Mucosa of stomach (tissue), 1 donor: ENCODE measurements around the gene B4GALT6.
"Not testable (repeated sequence)": the region's sequence is repeated elsewhere in the genome, so short reads cannot be mapped to it uniquely, and the experiment has no call there.

Experiments
- H3K27me3 ChIP-seq: one replicate; pipeline ENCODE4 v1.7.0; 2013; ENCODE audit warnings: mild to moderate bottlenecking, low read length; ENCODE audit not compliant: control insufficient read depth, insufficient read depth
- H3K36me3 ChIP-seq: one replicate; pipeline ENCODE4 v1.7.0; 2013; ENCODE audit warnings: low read length; ENCODE audit not compliant: control insufficient read depth, insufficient read depth
- H3K4me1 ChIP-seq: one replicate; pipeline ENCODE4 v1.7.0; 2013; ENCODE audit warnings: mild to moderate bottlenecking, low read length; ENCODE audit not compliant: control insufficient read depth, insufficient read depth
- H3K4me3 ChIP-seq: one replicate; pipeline ENCODE4 v1.7.0; 2013; ENCODE audit warnings: low read length
- H3K9ac ChIP-seq: one replicate; pipeline ENCODE4 v1.7.0; 2013; ENCODE audit warnings: mild to moderate bottlenecking, low read length, moderate library complexity
- H3K9me3 ChIP-seq: one replicate; pipeline ENCODE4 v1.7.0; 2013; ENCODE audit warnings: mild to moderate bottlenecking, low read length, moderate library complexity; ENCODE audit not compliant: control insufficient read depth
- donor health status: Pancreatic carcinoma.

The B4GALT6 gene, protein sequence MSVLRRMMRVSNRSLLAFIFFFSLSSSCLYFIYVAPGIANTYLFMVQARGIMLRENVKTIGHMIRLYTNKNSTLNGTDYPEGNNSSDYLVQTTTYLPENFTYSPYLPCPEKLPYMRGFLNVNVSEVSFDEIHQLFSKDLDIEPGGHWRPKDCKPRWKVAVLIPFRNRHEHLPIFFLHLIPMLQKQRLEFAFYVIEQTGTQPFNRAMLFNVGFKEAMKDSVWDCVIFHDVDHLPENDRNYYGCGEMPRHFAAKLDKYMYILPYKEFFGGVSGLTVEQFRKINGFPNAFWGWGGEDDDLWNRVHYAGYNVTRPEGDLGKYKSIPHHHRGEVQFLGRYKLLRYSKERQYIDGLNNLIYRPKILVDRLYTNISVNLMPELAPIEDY

DNA sequence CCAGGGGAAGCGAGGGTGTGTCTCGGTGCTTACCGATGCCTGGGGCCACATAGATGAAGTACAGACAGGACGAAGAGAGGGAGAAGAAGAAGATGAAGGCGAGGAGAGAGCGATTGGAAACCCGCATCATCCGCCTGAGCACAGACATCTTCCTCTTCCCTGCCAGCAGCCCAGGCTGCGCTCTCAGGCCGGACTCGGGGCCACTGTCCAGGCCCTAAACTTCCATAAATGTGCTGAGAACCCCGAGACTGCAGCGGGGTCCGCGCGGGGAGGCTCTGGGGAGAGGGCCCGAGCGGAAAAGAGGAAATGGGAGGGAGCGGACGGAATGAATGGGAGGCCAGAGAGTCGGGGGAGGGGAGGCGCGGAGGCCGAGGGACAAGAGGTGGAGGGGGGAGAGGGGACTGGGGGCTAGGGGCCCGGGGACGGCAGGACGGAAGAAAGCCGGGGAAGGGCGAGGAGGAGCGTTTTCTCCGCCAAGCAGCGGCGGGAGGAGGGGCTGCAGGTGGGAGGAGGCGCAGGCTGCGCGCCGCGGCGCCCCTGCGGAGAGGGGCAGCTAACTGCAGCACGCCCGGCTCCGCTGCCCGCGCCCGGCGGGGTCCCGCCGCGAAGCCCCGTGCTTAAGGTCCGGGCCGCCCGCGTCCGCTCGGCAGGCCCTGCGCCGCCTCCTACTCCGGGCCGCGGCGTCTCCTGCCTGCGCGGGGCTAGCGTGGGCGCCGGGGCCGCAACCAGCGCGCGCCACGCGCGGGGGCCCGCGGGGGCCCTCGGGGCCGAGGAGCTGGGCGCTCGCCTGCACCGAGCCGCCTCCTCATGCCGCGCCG lies at the start of gene B4GALT6:
Gene B4GALT6 (minus strand): TSS at position 303 of the 818 bp plus-strand sequence. CDS start 155 bp downstream, at position 148.
- Histone ChIP-seq H3K4me1 (peaks cover 21% of the 10 kb centered on the region), H3K4me3 (peak within 1 kb of the TSS; percentile 43), H3K27me3 (no peaks in the 10 kb centered on the region), H3K9ac (peak within 1 kb of the TSS; percentile 51), H3K9me3 (no peaks in the 10 kb centered on the region), H3K36me3 (no peaks in the 10 kb centered on the region)

DNA sequence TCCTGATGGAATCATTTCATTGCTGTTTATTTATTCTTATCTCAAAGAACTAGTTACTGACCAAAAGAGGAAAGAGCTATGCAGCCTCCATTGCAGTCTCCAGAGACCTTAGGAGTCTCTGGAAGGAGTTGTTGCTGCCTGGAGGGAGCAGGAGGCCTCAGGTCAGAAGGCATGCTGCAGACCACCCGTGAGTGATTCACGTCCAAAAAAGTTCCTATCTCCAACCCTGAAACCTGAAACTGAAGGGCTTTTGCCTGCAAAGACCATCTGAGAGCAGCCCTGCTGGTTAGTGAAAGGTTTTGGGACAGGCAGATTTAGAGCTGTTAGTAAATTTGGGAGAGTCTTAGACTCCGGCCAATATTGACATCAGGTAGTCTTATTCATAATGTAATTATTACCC lies 47.2 kb upstream of the B4GALT6 start:
- Histone ChIP-seq H3K4me1 (no peaks in the 10 kb centered on the region), H3K36me3 (no peaks in the 10 kb centered on the region), H3K9ac (no peak overlapping the region), H3K27me3 (no peaks in the 10 kb centered on the region), H3K4me3 (no peak overlapping the region), H3K9me3 (no peaks in the 10 kb centered on the region)

DNA sequence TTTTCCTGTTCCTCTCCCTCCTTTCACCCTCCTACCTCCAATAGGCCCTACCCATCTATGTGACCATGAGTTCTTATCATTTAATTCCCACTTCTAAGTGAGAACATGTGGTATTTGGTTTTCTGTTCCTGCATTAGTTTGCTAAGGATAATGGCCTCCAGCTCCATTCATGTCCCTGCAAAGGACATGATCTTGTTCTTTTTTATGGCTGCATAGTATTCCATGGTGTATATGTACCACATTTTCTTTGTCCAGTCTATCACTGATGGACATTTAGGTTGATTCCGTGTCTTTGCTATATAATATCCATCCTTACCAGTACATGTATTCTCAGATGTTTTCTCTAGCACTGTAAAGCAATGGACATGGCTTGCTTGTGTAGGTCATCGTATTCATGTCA lies 44.8 kb upstream of the B4GALT6 start:
- not testable (repeated sequence) for H3K27me3 ChIP-seq, H3K4me1 ChIP-seq, H3K36me3 ChIP-seq, H3K9me3 ChIP-seq, H3K9ac ChIP-seq, H3K4me3 ChIP-seq

DNA sequence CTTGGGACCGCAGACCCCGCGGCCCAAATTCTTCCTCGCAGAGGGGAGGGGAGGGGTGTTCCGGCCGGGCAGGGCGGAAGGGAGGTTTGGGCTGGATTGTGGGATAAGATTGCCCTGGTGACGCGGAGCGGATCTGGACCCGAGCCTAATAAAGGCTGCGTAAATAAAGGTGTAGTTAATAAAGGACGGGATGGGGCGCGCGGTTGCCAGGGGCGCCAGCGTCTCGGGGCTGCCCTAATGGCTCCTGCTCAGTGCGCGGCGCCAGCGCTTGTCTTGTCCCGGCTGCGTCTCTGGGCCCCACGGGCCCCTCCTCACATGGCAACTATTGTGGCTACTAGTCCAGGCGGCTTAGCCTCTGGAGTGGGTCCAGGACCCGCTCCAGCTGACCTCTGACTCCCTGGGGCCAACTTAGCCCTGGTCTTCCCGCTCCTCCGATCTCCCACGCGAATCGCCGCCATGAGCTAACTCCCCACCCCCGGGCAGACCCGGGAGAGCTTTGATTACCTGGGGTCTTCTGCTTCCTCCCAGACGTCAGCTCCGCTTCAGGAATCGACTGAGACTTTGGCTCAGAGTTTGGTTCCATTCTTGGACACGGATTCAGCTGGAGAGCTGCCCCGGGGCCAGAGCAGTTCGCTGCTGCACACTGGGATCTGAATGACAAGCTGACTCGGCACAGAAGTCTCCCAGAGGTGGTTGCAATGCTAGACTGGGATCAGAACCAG lies 39.8 kb upstream of the B4GALT6 start:
- Histone ChIP-seq H3K27me3 (no peaks in the 10 kb centered on the region), H3K9me3 (no peaks in the 10 kb centered on the region), H3K9ac (peak overlapping the region; percentile 52), H3K4me3 (peak overlapping the region; percentile 26), H3K4me1 (peaks cover 10% of the 10 kb centered on the region), H3K36me3 (no peaks in the 10 kb centered on the region)

DNA sequence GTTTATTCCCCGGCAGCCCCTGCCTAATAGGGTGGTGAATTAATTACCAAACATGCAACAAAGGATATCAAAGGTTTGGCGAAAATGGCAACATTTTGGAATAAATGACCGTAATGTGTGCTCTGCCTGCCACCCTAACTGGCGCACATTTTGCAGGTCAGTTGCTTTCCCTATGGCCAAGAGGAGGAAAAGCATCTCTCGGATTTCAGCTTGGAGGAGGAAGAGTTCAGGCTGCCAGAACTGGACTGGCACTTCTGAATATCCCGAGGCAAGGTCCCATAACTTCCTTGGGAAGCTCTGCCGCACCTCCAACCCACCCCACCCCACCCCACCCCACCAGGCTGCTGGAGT lies 39.2 kb upstream of the B4GALT6 start:
- Histone ChIP-seq H3K9ac (no peak overlapping the region), H3K9me3 (no peaks in the 10 kb centered on the region), H3K4me3 (no peak overlapping the region), H3K4me1 (peaks cover 10% of the 10 kb centered on the region), H3K27me3 (no peaks in the 10 kb centered on the region), H3K36me3 (no peaks in the 10 kb centered on the region)

DNA sequence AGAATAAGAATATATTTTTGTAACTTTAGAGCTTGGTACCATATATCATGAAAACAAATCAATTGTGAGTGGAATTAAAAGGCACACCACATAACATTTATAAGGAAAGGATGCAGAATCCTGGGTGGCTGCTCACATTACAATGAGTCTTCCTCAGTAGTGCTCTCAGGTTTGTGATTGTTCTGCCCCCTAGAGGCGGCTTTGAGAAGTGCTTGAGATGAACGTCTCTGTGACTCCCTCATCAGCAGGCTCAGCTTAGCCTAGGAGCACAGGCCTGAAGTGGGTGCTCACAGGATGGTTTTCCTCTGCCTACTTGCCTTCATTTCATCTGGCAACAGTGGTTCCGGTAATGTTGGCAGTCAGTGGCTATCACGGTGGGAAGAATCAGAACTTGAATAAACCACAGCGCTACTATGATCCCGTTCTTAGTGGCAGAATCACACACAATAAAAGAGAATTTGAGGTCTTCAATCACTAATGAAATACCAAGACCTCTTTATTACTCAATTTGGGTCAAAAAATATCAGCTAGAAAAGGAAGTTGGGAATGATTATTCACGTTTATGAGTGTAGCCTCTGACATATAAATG lies 38.1 kb upstream of the B4GALT6 start:
- Histone ChIP-seq H3K4me1 (peaks cover 10% of the 10 kb centered on the region), H3K4me3 (no peak overlapping the region), H3K36me3 (no peaks in the 10 kb centered on the region), H3K9ac (no peak overlapping the region), H3K27me3 (no peaks in the 10 kb centered on the region), H3K9me3 (no peaks in the 10 kb centered on the region)

DNA sequence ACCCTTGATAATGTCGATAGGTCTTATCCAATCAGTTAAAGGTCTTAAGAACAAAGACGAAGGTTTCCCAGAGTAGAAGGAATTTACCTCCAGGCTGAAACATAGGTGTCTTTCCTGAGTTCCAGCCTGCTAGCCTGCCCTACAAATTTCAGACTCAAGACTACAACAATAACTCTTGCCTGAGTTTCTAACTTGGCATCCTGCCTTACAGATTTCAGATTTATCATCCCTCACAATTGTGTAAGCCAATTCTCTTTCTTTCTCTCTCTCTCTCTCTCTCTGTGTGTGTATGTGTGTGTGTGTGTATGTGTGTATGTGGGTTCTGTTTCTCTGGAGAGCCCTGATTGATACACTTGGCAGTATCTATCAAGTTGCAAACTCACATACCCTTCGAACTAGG lies 37.2 kb upstream of the B4GALT6 start:
- no peaks in the 10 kb centered on the region for H3K9me3 ChIP-seq
- no peak overlapping the region for H3K9ac ChIP-seq
- H3K4me1 ChIP-seq, result peaks cover 10% of the 10 kb centered on the region
- H3K27me3 ChIP-seq, result no peaks in the 10 kb centered on the region
- no peaks in the 10 kb centered on the region for H3K36me3 ChIP-seq
- H3K4me3 ChIP-seq, result no peak overlapping the region

DNA sequence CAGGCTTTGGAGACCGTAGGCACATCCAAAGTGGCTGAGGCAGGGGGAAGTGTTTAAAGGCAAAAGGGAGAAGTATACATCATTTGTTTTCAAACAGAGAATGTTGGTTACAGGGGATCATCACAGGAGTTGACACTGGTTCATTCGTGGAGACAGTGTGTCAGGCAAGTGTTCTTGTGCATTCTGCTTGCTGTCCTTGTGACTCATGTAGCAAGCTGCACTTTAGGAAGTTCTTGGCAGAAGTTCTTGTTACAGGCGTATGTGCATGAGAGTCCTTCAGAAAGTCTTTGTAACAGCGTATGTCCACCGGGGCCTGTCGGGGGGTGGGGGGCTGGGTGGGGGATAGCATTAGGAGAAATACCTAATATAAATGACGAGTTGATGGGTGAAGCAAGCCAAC lies 36.5 kb upstream of the B4GALT6 start:
- H3K9ac ChIP-seq, result no peak overlapping the region
- no peaks in the 10 kb centered on the region for H3K36me3 ChIP-seq

DNA sequence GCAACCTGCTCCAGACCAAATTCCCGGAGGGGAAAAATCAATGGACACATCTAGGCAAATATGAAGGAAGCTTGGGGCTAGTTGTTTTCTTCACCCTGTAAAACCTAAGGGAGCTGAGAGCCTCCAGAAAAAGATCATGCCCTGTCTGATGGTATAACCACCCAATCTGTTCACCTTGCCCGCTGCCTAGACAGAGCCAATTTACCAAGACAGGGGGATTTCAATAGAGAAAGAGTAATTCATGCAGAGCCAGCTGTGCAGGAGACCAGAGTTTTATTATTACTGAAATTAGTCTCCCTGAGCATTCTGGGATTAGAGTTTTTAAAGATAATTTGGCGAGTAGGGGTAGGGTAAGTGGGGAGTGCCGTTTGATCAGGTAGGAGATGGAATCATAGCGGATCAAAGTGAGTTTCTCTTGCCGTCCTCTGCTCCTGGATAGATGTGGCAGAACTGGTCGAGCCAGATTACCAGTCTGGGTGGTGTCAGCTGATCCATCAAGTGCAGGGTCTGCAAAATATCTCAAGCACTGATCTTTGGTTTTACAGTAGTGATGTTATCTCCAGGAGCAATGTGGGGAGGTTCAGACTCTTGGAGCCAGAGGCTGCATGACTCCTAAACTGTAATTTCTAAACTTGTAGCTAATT lies 35.1 kb upstream of the B4GALT6 start:
- H3K27me3 ChIP-seq, result no peaks in the 10 kb centered on the region
- no peak overlapping the region for H3K4me3 ChIP-seq
- H3K4me1 ChIP-seq, result peaks cover 5% of the 10 kb centered on the region
- no peaks in the 10 kb centered on the region for H3K9me3 ChIP-seq
- H3K9ac ChIP-seq, result no peak overlapping the region
- H3K36me3 ChIP-seq, result no peaks in the 10 kb centered on the region

More for the DNA sequence above, 36.5 kb upstream of the B4GALT6 start:
- Histone ChIP-seq H3K27me3 (no peaks in the 10 kb centered on the region), H3K9me3 (no peaks in the 10 kb centered on the region), H3K4me3 (no peak overlapping the region), H3K4me1 (peaks cover 10% of the 10 kb centered on the region)

DNA sequence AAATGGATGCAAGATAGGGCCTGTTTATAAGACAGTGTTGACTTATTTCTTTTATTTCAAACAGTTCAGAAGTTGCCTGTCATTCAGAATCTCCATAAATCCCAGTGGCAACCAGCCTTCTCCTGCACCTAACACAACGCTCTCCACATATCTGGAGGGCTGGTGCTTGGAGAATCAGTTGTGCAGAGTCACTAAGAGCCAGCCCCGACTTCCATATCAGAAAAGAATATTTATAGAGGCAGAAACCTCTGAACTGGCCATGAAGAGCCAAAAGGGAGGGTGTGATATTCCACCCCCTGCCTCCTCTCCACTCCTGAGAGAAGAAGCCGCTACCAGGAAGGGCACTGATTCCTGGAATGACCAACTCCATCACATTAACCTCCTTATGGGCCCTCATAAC lies 34.0 kb upstream of the B4GALT6 start:
- no peak overlapping the region for H3K9ac ChIP-seq
- no peaks in the 10 kb centered on the region for H3K4me1 ChIP-seq
- H3K4me3 ChIP-seq, result no peak overlapping the region
- H3K36me3 ChIP-seq, result no peaks in the 10 kb centered on the region
- no peaks in the 10 kb centered on the region for H3K9me3 ChIP-seq
- no peaks in the 10 kb centered on the region for H3K27me3 ChIP-seq

DNA sequence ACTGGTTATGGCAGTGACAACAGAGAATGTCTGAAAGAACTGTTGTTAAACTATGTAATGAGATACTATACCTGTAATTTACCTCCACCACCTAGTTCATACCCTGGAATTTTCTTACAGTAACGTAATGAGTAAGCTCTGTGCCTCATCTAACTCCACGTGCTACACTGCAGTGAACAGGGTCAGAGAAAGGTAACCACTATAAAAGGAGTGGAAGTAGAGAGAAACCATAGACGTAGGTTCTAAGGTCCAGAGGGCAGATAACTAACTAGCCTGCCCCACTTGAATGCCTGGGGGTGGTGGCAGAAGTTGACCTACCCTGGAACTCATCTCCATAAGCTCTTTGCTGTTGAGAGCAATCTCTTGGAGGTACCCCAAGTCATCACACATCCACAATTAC lies 32.0 kb upstream of the B4GALT6 start:
- Histone ChIP-seq H3K27me3 (no peaks in the 10 kb centered on the region), H3K9ac (no peak overlapping the region), H3K36me3 (no peaks in the 10 kb centered on the region), H3K9me3 (no peaks in the 10 kb centered on the region), H3K4me3 (no peak overlapping the region), H3K4me1 (no peaks in the 10 kb centered on the region)
